GM12801 (cell line): ENCODE results near the gene UGT2A3.

Experiments used
- TF ChIP-seq, protein P1 (sequence below): IDR thresholded peaks from one replicate; pipeline ENCODE4 v1.5.1; 2011; ENCODE audit warnings: control low read depth; ENCODE audit not compliant: insufficient read length; ENCODE audit errors: extremely low read depth

UGT2A3 gene

DNA sequence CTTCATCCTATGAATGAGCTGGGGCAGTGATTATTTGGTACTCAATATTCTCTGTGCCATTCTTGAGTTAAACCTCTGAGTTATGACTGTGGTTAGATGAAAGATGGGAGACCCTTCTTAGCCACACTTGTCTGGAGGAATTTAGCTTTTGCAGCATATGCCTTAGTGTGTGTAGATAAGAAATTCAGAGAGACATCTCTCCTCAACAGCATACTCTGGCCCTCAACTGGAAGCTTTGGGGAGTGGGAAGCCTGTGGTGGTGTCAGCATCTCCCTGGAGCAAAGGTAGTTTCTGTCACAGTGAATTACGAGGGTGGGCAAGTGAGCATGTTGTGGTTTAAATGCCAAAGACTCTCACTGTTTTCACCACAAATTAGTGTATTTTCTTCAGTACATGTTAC, 58.7 kb downstream of the UGT2A3 start:
- TF ChIP-seq, protein P1, sequence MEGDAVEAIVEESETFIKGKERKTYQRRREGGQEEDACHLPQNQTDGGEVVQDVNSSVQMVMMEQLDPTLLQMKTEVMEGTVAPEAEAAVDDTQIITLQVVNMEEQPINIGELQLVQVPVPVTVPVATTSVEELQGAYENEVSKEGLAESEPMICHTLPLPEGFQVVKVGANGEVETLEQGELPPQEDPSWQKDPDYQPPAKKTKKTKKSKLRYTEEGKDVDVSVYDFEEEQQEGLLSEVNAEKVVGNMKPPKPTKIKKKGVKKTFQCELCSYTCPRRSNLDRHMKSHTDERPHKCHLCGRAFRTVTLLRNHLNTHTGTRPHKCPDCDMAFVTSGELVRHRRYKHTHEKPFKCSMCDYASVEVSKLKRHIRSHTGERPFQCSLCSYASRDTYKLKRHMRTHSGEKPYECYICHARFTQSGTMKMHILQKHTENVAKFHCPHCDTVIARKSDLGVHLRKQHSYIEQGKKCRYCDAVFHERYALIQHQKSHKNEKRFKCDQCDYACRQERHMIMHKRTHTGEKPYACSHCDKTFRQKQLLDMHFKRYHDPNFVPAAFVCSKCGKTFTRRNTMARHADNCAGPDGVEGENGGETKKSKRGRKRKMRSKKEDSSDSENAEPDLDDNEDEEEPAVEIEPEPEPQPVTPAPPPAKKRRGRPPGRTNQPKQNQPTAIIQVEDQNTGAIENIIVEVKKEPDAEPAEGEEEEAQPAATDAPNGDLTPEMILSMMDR = no peak

GRCh38 chr4:68891678-68892077, 59.9 kb downstream of the UGT2A3 start:
- TF ChIP-seq, protein P1 = no peak

DNA sequence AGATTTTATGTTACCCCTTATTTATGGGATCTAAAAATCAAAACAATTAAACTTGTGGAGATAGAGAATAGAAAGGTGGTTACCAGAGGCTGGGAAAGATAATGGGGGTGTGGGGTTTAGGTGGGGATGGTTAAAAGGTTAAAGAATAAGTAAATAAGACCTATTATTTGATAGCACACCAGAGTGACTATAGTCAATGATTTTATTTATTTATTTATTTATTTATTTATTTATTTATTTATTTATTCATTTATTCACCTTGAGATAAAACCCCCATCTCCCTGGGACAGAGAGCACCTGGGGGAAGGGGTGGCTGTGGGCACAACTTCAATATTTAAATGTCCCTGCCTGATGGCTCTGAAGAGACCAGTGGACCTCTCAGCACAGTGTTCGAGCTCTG, 66.1 kb downstream of the UGT2A3 start:
- TF ChIP-seq, protein P1 = no peak

DNA sequence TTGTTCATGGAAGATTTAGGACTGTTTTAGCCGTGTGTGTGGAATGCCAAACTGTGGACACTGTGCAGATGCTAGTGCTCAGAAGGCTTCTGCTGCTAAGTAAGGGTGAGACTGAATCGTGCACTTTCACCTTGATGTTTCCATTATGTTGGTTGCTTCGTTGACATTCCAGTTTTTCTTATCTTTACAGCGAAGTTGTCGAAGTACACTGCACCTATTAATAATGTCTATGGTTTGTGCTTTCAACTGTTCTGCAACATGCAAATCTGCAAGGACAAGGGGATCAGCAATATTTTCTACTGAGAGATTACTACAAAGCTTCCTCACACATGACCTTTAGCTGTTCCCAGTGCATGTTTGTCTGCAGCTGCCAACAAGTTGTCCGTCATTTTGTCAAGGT, 67.7 kb downstream of the UGT2A3 start:
- TF ChIP-seq, protein P1 = no peak
